Parathyroid adenoma (tissue), 2 donors: ENCODE data around the gene FAM20B.

Experiments
- H2AFZ ChIP-seq: fragments of 300-600 bp; sonication (generic); one replicate; pipeline ENCODE4 v1.7.0; 2017; ENCODE audit warnings: antibody characterized with exemption, mild to moderate bottlenecking
- H3K27ac ChIP-seq: fragments of 300-600 bp; sonication (generic); one replicate; pipeline ENCODE4 v1.7.0; 2017
- H3K27me3 ChIP-seq: fragments of 300-600 bp; sonication (generic); one replicate; pipeline ENCODE4 v1.7.0; 2017; ENCODE audit warnings: low read length; ENCODE audit not compliant: control insufficient read depth, insufficient read depth
- H3K36me3 ChIP-seq: fragments of 300-600 bp; sonication (generic); one replicate; pipeline ENCODE4 v1.7.0; 2017; ENCODE audit warnings: low read length; ENCODE audit not compliant: control insufficient read depth, insufficient read depth
- H3K4me1 ChIP-seq: fragments of 300-600 bp; sonication (generic); one replicate; pipeline ENCODE4 v1.7.0; 2017; ENCODE audit warnings: control low read depth
- H3K4me2 ChIP-seq: fragments of 300-600 bp; sonication (generic); one replicate; pipeline ENCODE4 v1.7.0; 2017; ENCODE audit warnings: low read length
- H3K4me3 ChIP-seq: fragments of 300-600 bp; sonication (generic); one replicate; pipeline ENCODE4 v1.7.0; 2017; ENCODE audit warnings: low read depth, low read length
- H3K79me2 ChIP-seq: fragments of 300-600 bp; sonication (generic); one replicate; pipeline ENCODE4 v1.7.0; 2017; ENCODE audit warnings: control low read depth
- H3K9ac ChIP-seq: fragments of 300-600 bp; sonication (generic); one replicate; pipeline ENCODE4 v1.7.0; 2017; ENCODE audit warnings: mild to moderate bottlenecking
- H3K9me3 ChIP-seq: fragments of 300-600 bp; sonication (generic); one replicate; pipeline ENCODE4 v1.7.0; 2017; ENCODE audit warnings: low read length; ENCODE audit not compliant: control insufficient read depth
- TF ChIP-seq, protein P1 (sequence below): fragments of 300-600 bp; sonication (generic); IDR thresholded peaks from one replicate; pipeline ENCODE4 v1.7.0; 2017; ENCODE audit warnings: antibody characterized with exemption, mild to moderate bottlenecking
- donor health status: primary hyperparathyroidism.

The FAM20B gene

DNA sequence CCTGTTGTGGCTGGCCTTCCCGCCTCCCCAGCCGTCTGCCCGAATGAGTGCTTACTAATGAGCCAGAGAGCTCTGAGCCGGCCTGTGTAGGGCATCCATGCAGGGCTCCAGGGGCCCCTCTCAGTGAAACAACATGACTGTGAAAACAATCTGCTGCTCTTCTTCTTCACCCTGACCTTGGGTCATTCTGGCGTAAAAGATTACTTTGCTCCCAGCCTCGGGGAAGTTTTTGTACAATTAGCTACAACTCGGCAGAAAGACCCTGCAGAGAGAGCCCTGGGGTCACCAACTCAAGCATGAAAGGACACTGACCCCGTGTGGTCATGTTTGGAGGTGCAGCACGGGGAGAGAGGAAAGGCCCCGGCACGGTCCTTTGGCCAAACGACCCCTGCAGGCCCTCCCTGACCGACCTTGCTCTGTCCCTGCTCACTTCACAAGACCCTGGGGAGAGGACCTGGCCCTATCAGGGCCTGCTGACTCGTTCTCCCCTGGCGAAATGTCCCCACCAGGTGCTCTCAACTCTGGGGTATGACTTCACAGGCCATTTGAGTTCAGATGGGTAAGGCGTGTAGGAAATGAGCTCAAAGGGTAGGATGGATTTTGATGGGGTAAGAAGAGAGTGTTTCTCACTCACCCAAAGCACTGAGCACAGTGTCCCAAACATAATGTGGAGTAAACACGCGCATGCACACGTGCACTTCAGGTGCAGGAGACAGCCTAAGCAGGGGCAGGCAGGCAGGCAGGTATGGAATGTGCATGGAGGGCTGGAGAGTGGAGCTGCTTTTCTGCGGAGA lies 22.9 kb upstream of the FAM20B start:
- TF ChIP-seq, protein P1, sequence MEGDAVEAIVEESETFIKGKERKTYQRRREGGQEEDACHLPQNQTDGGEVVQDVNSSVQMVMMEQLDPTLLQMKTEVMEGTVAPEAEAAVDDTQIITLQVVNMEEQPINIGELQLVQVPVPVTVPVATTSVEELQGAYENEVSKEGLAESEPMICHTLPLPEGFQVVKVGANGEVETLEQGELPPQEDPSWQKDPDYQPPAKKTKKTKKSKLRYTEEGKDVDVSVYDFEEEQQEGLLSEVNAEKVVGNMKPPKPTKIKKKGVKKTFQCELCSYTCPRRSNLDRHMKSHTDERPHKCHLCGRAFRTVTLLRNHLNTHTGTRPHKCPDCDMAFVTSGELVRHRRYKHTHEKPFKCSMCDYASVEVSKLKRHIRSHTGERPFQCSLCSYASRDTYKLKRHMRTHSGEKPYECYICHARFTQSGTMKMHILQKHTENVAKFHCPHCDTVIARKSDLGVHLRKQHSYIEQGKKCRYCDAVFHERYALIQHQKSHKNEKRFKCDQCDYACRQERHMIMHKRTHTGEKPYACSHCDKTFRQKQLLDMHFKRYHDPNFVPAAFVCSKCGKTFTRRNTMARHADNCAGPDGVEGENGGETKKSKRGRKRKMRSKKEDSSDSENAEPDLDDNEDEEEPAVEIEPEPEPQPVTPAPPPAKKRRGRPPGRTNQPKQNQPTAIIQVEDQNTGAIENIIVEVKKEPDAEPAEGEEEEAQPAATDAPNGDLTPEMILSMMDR: peak; percentile 76
- peak overlapping the region; percentile 89 for H2AFZ ChIP-seq
- H3K27me3 ChIP-seq: no peaks in the 10 kb centered on the region
- H3K36me3 ChIP-seq: no peaks in the 10 kb centered on the region
- H3K9ac ChIP-seq: no peak overlapping the region
- H3K9me3 ChIP-seq: no peaks in the 10 kb centered on the region
- no peak overlapping the region for H3K27ac ChIP-seq
- no peaks in the 10 kb centered on the region for H3K4me1 ChIP-seq
- no peak overlapping the region for H3K4me2 ChIP-seq
- no peaks in the 10 kb centered on the region for H3K79me2 ChIP-seq
- H3K4me3 ChIP-seq: no peak overlapping the region

DNA sequence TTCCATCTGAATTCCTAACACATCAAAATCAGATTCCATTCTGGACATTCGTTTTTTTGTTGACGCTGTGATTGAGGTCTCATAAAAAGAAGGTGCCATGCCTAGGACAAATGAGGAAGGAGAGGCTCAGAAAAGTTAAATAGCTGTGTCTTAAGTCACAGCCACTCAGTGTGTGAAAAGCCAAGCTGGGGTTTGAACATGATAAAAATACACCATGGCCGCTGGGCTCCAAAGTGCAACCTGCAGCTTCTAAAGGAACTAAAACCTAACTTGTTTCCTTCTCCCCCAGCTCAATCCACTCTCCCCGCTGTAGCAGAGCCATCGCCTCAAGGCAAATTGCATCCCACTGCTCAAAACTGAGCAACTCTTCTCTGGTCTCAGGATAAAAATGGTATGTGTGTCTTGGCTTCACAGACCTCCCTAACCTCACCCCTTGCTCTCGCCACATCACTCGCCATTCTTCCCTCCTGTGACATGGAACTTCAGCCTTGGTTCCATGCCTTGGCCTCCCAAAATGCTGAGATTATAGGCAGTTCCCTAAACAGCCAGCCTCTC lies 22.1 kb upstream of the FAM20B start:
- H3K4me1 ChIP-seq: no peaks in the 10 kb centered on the region
- H3K4me2 ChIP-seq: no peak overlapping the region
- no peak overlapping the region for H2AFZ ChIP-seq
- no peaks in the 10 kb centered on the region for H3K36me3 ChIP-seq
- H3K79me2 ChIP-seq: no peaks in the 10 kb centered on the region
- TF ChIP-seq, protein P1: no peak
- no peak overlapping the region for H3K9ac ChIP-seq
- no peak overlapping the region for H3K27ac ChIP-seq
- H3K27me3 ChIP-seq: no peaks in the 10 kb centered on the region
- H3K4me3 ChIP-seq: no peak overlapping the region
- no peaks in the 10 kb centered on the region for H3K9me3 ChIP-seq

DNA sequence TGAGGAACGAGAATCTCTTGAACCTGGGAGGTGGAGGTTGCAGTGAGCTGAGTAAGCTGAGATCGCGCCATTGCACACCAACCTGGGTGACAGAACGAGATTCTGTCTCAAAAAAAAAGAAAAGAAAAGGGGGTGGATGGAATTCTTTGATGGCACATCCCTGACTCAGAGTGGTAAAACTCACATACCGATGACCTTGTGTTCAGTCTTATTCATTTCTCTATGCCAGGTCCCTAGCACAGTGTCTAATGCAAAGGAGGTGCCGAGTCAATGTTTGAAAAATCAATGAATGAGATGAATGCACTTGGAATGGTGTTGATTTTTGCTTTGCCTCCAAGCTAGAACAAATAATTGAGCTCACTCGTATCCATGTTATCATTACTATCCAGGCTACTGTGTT lies 18.5 kb upstream of the FAM20B start:
- Histone ChIP-seq H3K4me1 (no peaks in the 10 kb centered on the region), H3K4me3 (no peak overlapping the region), H3K27me3 (no peaks in the 10 kb centered on the region), H3K27ac (no peak overlapping the region), H3K36me3 (no peaks in the 10 kb centered on the region), H2AFZ (no peak overlapping the region), H3K79me2 (no peaks in the 10 kb centered on the region), H3K9ac (no peak overlapping the region), H3K9me3 (no peaks in the 10 kb centered on the region), H3K4me2 (no peak overlapping the region)
- TF ChIP-seq, protein P1: no peak

DNA sequence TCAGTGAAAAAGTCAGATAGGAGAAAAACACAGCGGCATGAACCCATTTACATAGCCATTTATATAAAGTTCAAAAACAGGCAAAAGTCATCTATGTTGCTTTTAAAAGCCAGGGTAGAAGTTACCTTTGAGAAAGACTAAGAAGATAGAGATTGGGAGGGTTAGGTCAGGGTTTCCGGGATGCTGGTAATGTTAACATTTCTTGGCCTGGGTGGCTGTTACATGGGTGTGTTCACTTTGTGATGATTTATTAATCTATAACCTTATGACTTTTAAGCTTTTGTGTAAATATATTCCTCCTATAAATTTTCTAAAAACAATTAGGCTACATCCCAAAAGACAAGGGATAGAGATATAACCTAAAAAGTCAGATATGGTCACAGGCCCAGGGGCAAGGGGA lies 15.0 kb upstream of the FAM20B start:
- H3K27me3 ChIP-seq: no peaks in the 10 kb centered on the region
- no peak overlapping the region for H3K27ac ChIP-seq
- no peak overlapping the region for H2AFZ ChIP-seq
- no peaks in the 10 kb centered on the region for H3K79me2 ChIP-seq
- H3K9ac ChIP-seq: no peak overlapping the region
- H3K4me1 ChIP-seq: no peaks in the 10 kb centered on the region
- no peaks in the 10 kb centered on the region for H3K36me3 ChIP-seq
- H3K9me3 ChIP-seq: no peaks in the 10 kb centered on the region
- H3K4me3 ChIP-seq: no peak overlapping the region
- H3K4me2 ChIP-seq: no peak overlapping the region
- TF ChIP-seq, protein P1: no peak

DNA sequence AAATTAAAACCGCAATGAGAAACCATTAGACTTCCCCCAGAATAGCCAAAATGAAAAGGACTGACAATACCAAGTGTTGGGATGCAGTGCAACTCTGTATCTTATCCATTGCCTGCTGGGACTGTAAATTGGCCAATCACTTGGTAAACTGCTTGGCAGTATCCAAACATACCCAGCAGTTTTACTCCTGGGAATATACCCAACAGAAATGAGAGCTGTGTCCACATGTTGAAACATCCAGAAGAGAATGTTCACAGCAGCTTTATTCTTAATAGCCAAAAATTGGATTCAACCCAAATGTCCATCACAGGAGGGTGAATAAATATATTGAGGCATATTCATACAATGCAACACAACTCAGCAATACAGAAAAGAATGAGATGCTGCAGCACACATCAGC lies 13.7 kb upstream of the FAM20B start:
- H3K9ac ChIP-seq: no peak overlapping the region
- H3K79me2 ChIP-seq: no peaks in the 10 kb centered on the region
- no peak overlapping the region for H3K27ac ChIP-seq
- no peak overlapping the region for H3K4me2 ChIP-seq
- no peak overlapping the region for H2AFZ ChIP-seq
- no peaks in the 10 kb centered on the region for H3K27me3 ChIP-seq
- H3K4me1 ChIP-seq: no peaks in the 10 kb centered on the region
- no peak overlapping the region for H3K4me3 ChIP-seq
- H3K36me3 ChIP-seq: no peaks in the 10 kb centered on the region
- TF ChIP-seq, protein P1: no peak
- no peaks in the 10 kb centered on the region for H3K9me3 ChIP-seq
